HL-60/S4 treated with phorbol 12-myristate 13-acetate at 8.2 ng/mL for 4 days and 3 days (cell line): ENCODE results near the gene CEP112.

Source experiments
- in situ Hi-C: fragments of 300-500 bp; cut with MboI; formaldehyde crosslinking; loops from 2 replicates; pipeline ENCODE4 v1.15.0; 2022; ENCODE audit warnings: low sequenced_read_pairs

The CEP112 gene

DNA sequence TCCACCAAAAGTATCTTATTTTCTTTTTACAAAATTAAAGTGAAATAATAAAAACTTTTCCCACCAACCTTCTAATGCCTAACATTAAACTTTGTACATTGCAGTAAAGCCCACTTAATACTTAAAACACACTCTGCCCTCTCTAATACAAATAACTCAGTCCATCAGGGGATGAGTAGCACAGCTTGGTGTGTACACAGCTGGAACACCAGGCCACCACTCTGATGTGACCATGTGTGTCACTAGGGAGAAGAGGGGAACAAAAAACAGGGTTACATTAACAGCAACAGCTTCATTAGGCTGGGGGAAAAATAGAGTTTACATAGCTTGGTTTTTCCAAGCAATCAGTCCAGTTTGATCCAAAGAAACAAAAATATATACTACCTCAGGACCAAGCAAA, 295.0 kb downstream of the CEP112 start:
- in situ Hi-C loops: no loop called here

DNA sequence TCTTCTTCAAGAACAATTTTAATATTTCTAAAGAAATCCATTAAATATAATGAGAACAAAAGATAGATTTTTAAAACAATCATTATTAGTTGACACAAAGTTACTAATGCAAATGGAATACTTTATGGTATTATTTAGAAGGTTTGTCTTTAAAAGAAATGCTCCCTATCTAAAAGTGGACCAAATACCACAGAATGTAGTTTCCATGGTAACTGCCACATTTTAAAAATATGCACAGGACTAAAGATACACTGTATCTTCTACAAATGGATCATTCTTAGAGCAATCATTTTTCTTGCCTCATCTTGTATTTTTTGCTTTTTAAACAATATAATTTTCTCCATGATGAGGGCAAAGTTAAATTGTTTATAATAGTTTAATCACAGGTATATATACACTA, 296.0 kb downstream of the CEP112 start:
- in situ Hi-C loops: no loop called here

DNA sequence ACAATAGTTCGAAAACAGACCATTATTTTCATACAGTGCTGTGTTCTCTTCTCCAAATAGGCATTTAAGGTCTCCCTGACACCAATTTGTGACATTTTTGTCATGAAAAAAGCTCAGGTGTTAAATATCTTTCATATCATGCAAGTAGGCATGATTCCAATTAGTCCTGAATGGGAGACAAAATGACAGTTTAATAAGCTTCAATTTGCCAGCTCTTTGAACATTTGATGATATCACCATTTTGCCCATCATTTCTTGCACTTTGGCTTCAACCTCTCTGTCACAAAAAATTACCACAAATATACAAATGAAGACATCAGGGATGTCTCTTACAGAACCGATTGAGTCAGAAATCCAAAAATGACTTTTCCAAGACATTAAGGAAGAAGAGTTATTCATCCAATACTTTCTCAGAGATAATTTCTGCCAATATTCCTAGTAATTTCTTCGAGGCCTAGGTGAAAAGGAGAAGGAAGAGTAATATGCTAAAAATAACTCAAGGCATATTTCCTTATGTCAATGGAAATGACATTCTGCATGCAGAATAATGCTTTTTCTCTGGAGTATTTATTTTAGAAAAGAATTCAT, 298.1 kb downstream of the CEP112 start:
- in situ Hi-C loops: no loop called here

DNA sequence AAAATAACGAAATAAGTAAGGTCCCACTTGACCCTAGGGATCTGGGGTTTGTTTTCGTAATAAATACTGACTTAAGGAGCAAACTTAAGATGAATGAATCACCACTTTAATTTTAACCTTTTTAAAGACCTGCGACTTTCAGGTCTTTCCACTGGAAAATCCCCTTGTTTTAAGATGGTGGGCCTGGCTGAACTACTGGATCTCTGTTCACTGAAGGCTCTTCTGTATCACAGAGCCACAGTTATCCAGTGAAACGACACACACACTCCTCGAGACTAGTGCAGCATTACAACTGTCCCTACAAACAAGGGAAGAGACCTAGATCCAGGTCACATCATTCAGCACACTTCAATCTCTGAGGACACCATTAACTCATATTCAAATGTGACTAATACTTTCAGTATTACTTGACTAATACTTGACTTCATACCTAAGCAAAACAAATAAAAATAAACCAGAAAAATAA, 299.0 kb downstream of the CEP112 start:
- in situ Hi-C loops: no loop called here

DNA sequence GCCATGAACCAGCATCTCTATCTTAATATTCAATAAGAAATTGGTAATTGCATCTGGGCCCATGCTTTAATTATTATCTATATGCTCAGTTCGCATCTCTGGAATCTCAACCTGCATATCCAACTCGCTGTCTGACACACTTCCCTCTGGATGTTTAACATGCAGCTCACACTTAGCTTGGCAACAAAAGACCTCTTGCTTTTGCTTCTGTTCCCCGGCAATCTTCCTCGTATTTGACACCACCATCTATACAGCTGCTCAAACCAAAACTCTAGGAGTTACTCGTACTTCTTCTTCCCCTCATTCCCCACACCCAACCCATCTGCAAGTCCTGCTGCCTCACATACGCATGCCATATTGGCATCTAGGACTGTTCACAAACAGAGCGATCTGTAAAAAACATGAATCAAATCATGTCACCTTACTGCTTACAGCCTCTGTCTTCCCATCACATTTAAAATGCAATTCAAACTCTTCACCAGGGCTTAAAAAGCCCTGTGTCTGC, 300.6 kb downstream of the CEP112 start:
- in situ Hi-C loops: no loop called here

DNA sequence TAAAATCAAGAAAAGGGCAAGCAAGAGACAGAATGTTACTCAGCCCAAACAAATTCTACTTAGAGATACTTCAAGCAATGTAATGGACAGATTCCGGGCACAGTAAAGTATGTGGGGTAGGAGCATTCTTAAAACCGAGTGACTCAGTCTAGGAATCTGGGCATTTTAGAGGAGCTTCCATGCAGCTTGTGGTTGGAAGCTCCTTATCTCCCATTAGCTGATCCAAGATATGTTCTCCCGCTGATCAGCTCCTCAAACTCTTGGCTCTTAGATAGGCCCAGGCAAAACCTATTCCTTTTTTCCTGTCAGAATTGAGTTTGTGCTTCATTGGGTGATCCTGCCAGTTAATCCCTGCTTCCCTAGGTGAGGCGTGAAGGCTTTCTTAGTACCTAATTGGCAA, 303.3 kb downstream of the CEP112 start:
- in situ Hi-C loops: no loop called here

DNA sequence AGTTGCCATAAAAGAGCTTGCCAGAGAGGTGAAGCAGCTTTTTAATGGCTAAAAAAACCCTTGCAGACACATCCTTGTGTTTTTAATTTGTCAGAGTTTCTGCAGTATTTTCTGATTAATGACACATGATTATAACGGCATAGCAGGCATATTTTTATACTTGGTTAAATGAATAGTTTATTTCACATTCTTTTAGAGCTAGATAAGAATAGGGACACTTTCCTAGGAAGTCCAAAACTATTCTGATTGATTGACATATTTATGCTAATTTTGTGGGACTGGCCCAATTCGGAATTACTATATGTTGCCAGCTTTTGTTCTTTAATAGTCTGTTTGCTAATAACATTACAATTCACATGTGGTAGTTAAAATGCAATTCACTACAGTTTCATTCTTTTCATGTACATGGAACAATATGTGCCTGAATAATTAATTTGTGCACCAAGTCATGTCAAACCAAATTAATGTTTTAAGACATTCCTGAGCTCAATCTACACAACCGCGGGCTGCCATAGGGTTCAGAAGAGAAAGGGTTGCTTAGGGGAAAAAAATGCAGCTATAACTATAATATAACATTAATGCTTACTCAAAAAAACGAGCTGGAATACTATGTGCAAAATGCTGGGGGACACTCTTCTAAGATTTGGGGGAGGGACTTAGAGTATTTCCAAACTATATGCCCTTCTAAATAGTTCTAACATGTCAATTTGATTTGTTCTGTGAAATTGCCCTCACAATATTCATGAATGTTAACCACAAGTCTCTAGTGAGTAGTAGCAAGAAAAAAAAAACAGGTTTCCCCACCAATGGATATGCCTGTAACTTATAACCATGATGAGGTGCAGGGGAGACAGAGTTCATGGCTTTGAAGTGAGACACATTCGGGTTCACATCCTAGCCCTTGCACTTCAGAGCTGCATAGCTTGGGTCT, 305.4 kb downstream of the CEP112 start:
- in situ Hi-C loops: no loop called here

DNA sequence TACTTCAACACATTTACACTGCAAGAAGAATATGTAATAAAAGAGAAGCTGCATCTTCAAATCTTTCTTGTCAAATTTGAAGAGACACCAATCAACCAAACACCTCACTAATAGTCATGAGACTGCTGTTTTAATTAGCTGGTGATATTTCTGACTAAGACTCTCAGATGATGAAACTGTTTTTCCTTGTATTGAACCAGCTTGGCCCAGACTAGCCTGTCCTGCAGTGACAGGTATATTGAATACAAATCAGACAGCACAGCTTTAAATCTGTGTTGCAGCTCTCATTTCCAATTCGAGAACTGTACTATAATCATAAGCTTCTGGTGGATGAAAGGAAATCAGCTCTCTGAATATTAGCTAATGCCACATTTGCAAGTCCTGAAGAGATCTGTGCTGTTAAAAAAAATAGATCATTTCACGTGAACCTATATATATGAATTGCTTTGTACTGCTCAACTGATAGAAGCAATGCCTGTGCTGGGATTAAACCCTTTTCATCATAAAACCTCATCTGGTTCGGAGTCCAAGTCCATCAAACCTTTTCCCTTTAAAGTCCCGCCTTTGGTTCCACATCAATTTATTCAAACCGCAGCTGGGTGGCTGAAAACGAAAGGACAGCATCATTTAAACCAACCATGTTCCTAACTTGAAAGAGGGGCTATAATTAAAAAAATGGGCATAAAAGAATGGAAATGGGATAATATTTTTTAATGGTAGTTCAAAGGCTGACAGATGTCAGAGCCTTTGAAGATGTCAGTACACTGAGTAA, 306.2 kb downstream of the CEP112 start:
- in situ Hi-C loops: no loop called here

DNA sequence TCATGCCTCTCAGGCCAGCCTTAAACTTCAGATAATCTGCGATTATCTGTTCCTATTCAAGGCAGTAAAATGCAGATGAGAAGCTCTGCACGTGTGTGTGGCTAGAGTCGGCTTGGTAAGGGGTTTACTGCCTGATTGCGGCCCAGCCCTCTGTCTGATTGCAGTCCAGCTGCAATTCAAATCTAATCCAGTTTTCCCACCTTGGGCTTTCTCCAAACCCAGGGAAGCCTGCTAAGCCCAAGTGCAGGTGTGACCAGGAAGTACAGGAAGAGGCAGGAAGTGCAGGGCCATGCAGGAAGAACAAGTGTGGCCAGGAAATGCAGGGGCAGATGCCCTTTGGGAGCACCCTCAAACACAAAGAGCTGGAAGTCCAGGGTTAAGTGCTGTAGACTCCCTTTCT, 314.9 kb downstream of the CEP112 start:
- in situ Hi-C loops: no loop called here

DNA sequence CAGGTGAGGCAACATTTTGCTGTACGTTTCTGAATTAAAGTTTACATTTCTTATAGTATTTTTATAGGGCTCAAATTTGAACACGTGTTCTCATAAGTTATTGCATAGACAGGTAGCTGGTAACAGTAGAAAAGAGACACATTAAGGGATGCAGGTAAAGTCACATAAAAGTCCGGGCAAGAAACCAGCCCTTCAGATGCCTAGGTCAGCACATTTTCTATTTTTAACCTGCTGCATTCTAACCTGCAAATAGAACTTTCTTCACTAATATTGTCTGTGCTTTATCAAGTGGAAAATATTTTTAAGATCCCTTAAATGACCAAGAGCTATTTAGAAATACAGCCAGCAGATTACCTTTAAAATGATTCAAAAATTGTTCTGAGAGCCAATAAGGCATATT, 323.1 kb downstream of the CEP112 start:
- in situ Hi-C loops: no loop called here

DNA sequence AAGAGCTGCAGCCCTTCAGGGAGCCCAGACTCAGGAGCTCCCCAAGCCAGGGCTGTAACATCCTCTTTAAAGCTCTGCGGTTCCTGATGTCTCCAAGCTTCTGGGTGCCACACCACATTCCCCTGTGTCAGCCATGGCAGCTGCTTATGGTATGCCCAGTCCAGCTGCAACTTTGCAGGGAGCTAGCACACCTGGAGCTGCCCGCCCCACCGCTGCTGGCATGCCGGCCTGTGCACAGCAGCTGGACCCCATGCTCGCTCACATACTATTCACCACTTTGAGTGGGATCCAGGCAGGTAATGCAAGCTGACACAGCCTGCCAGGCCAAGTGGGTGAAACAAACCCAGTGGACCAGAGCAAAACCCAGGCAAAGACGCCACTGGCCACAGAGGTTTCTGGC, 324.9 kb downstream of the CEP112 start:
- in situ Hi-C loops: no loop called here

DNA sequence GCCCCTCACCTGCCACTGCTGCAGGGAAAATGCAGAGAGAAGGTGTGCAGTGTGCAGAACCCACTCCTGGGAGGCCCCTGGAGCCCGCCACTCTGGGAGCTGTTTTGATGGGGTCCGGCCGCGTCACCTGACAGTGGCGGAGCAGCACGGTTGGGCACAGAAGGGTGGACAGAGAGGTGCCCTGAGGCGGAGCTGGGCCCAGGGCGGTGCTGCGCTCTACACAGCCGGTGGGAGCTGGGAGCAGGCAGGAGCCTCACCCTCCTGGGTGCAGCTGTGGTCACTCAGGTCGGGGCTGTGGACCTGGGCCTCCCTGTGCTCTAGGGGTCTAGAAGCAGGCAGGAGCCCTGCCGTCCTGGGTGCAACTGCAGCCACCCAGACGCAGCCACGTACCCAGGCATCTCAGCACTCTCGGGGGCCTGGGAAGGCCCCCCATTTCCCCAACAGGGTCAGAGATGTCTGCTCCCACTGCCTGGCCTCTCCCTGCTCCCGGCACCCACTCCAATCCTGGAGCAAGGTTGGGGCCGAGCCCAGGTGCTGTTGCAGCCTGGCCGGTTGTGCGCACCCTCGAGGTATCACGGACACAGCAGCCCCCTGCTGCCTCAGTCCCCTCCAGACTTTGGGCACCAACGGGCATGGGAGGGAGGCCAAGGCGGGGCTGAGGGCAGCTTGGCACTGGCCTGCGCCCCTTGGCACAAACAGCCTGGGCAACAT, 326.1 kb downstream of the CEP112 start:
- in situ Hi-C loops: no loop called here

DNA sequence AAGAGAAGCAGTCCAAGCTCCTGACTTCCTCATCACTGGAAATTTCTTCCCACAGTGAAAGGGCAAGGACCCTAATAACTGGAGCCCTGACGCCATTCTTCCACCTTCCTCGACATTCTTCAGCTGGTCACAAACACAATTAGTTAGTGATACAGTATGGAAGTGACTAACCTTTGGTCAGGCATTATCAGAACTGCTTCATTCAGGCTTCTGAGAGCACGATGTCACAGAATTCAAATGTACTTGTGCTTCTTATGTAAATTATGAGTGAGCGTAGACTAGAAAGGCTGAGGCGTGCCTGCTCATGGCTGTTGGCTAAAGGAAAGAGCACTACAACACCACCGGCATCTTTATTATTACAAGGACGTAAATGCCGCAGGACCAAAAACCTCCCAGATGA, 327.5 kb downstream of the CEP112 start:
- in situ Hi-C loops: no loop called here

DNA sequence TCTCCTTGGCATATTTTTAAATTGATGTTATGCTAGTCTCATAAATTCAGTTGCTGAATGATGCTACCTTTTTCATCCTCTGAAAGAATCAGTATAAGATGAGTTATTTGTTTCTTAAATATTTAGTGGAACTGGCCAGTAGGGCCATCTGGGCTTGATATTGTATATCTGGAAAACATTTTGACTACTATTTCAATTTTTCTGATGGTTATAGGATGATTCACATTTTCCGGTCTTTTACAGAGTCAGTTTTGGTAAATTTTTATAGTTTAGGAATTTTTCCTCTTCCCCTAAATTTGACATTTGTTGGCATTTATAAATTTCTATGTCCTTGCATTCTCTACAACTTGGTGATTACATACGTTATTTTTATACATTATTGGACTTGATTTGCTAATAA, 334.2 kb downstream of the CEP112 start:
- in situ Hi-C loops: no loop called here

DNA sequence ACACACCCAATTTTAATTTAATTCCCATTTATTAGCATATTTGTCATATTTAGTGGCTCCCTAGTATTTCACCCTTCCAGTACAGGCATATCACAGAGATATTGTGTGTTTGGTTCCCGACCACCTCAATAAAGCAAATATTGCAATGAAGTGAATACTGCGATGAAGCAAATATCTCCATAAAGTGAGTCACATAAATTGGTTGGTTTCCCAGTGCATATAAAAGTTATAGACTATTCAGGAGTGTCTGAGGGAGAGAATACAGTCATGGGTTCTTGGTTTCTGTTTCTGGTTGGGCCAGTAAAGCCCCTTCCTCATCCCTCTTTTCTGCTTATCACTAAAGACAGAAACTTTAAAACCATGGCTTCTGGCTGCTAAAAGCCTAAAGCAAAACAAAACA, 335.1 kb downstream of the CEP112 start:
- in situ Hi-C loops: no loop called here

DNA sequence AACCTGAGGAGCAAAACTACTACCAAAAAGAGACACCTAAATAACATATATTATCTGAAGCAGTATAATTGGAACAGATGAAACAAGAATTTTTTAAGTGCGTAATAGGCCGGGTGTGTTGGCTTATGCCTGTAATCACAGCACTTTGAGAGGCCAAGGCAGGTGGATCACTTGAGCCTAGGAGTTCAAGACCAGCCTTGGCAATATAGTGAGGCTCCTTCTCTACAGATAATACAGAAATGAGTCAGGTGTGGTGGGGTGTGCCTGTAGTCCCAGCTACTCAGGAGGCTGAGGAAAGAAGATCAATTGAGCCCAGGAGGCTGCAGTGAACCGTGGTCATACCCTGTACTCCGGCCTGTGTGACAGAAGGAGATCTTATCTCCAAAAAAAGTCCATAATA, 336.3 kb downstream of the CEP112 start:
- in situ Hi-C loops: no loop called here

DNA sequence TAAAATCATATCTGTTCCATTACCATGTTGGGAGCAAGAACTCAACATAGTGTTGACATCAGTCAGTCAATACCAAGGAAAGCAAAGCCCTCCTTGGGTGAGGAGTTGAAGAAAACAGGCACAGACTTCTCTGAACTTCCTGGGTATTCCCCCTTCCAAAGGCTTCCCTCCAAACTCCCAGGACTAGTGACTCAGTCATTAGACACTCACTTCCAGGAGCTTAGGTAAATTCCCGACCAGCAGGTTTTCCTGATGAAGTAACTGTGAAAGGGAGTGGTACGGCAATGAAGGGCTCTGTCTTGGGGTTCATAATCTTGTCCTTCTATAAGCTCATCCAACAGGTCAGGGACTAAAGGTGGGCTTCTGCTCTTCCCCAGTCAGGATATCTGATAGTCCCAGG, 336.7 kb downstream of the CEP112 start:
- in situ Hi-C loops: no loop called here

DNA sequence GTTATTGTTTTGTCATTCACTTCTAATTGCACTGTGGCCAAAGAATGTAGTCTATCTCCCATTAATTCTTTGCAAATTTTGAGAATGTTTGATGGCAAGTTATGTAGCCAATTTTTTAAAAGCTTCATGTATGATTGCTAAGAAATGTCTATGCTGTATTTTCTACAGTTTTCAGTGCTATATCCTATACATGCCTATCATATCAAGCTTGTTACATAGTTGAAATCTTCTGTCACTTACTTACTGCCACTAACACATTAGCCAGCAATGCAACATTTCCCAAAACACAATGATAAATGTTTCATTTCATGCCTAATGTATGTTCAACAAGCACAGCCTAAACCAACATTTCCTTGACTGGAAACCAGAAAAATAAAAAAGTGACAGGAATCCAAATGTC, 338.1 kb downstream of the CEP112 start:
- in situ Hi-C loops: no loop called here

DNA sequence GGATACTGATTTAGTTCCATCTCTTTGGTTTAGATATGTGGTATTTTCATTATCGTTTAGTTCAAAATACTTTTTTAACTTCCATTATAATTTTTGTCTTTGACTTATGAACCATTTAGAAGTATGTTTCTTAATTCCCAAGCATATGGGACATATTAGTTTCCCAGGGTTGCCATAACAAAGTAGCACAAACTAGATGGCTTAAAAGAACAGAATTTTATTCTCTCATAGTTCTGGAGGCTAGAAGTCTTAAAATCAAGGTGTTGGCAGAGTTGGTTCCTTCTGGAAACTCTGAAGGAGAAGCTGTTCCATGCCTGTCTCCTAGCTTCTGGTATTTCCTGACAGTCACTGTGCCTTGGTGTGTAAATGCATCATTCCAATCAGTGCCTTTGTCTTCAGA, 339.0 kb downstream of the CEP112 start:
- in situ Hi-C loops: no loop called here

DNA sequence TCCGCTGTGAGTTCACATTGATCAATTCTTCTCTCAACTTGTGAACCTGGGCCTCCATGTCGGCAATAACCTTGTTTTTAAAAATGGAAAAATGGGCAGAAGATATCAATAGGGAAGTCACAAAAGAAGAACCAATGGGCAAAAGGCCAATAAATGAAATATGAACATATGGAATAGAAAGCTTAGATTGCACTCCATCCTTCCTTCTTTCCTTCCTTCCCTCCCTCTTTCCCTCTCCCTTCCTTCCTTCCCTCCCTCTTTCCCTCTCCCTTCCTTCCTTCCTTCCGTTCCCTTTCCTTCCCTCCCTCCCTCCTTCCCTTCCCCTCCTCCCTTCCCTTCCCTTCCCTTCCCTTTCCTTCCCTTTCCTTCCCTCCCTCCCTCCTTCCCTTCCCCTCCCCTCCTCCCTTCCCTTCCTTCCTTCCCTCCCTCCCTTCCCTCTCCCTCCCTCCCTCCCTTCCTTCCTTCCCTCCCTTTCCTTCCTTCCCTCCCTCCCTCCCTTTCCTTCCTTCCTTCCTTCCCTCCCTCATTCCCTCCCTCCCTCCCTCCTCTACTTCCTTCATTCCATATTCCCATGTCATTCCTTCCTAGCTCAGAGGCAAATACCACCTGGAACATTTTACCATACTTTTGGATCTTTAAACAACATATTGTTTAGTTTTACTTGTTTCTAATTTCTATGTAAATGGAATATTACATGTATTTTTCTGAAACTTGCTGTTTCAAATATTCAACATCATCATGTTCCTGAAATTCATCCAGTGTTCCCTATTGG, 339.8 kb downstream of the CEP112 start:
- in situ Hi-C loops: no loop called here
